ENCODE data around the gene SERPINA5. TPM values are rescaled to one million over a fixed set of nuclear protein-coding genes. Genes with fewer than 3 reads are reported as not detected.

Gene SERPINA5
- total RNA-seq, 2 experiments from 2014 or later: not detected

- ChIA-PET CTCF (no interaction called here), POLR2A (no interaction called here)
Measured at GRCh38 chr14:94640721-94641631, 59.8 kb downstream of the SERPINA5 start.

GRCh38 chr14:94641632-94641955 lies 60.4 kb downstream of the SERPINA5 start:
- POLR2A ChIA-PET: no interaction called here
- CTCF ChIA-PET: no interaction called here

Other genes with a start within 250 kb of the SERPINA5 start
- not detected for gene SERPINA2, start 214.7 kb upstream of the SERPINA5 start, total RNA-seq
- gene SERPINA1, start 192.8 kb upstream of the SERPINA5 start, total RNA-seq: under 1 TPM; 0.27 to 0.55 TPM
- gene SERPINA11, start 128.6 kb upstream of the SERPINA5 start, total RNA-seq: not detected
- gene SERPINA9, start 105.2 kb upstream of the SERPINA5 start, total RNA-seq: not detected
- gene SERPINA12, start 72.0 kb upstream of the SERPINA5 start, total RNA-seq: not detected
- not detected for gene SERPINA4, start 20.0 kb upstream of the SERPINA5 start, total RNA-seq
- not detected for gene SERPINA3, start 31.0 kb downstream of the SERPINA5 start, total RNA-seq
- gene GSC, start 188.7 kb downstream of the SERPINA5 start, total RNA-seq: not detected